NOMO-1 (cell line): ENCODE data around the gene CPOX.
A peak's percentile ranks its signal among the peaks of the same experiment; 100 is the strongest.
"Not testable (repeated sequence)": the region's sequence is repeated elsewhere in the genome, so short reads cannot be mapped to it uniquely, and the experiment has no call there.

Experiments
- DNase-seq, 2 experiments: peaks; one replicate each; lab custom pipeline; 2025; ENCODE audit not compliant: unreplicated experiment in 2 of 2; lab: John Stamatoyannopoulos, UW

Gene CPOX

DNA sequence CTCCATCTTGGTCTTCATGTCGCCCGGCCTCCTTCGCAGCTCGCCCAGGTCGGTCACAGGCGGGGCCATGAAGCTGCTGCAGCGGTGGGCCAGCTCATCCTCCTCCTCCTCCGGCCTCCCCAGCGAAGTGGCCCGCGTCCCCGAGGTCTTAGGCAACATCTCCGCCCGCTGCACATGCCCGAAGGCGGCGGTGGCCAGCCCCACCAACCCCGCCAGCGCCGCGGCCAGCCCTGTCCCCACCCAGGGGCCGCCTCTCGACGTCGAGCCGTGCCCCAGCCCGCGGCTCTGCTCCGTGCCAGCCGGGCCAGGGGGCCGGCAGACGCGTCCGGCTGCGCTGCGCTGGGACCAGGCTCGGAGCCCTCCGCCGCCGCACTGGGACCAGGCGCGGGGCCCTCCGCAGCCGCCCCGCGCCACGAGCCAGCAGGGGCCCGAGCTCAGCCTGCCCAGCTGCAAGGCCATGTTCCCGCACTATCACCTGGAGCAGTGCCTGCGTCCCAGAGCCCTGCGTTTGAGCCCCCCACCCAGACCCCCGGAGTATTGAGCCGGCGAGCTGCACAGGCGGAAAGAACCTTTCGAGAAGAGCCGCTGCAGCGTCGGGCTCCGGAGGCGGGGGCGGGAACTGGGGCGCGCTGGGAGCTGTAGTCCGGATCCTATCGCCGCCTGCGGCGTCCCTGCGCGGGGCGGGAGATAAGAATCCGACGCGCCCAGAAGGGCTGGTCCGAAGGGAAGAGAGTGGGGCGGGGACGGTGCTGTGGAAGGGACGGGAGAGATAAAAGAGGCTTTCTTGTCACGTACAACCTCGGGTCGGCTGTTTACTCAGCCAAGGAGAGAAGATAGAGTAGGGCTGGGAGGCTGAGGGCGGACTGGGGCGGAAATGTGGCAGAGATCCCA is at the start of gene CPOX:
TSS of gene CPOX (minus strand) at position 566 of the 891 bp plus-strand sequence. CDS start at position 459, 107 bp downstream.
- peak; percentile 75 to 77 for DNase-seq

DNA sequence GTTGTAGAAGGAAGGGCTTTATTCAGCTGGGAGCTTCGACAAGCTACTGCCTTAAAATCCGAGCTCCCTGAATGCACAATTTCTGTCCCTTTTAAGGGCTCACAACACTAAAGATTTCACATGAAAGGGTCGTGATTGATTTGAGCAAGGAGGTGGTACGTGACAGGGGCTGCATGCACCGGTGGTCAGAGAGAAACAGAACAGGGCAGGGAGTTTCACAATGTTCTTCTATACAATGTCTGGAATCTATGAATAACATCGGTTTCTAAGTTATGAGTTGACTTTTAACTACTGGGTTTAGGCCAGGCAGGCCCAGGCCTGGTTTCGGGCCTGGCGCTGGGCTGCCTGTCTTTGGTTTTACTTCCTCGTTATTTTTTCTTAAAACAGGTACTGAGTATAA is 49.4 kb upstream of the CPOX start:
- not testable (repeated sequence) for DNase-seq

DNA sequence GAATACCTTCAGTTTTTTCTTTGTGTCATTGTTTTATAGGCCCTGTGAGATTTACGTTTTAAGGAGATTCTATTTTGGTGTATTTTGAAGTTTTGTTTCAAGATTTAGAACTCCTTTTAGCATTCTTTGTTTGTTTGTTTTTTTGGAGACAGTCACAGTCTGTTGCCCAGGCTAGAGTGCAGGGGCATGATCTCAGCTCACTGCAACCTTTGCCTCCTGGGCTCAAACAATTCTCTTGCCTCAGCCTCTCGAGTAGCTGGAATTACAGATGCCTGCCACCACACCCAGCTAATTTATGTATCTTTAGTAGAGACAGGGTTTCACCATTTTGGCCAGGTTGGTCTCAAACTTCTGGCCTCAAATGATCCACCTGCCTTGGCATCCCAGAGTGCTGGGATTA is 48.3 kb upstream of the CPOX start:
- not testable (repeated sequence) for DNase-seq

DNA sequence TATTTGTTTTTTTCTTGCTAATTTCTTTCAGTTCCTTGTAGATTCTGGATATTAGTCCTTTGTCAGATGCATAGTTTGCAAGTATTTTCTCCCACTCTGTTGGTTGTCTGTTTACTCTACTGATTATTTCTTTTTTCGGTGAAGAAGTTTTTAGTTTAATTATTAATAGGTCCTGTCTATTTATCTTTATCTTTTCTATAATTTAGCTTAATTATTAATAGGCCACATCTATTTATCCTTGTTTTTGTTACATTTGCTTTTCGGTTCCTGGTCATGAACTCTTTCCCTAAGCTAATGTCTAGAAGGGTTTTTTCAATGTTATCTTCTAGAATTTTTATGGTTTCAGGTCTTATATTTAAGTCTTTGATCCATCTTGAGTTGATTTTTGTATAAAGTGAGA is 45.1 kb upstream of the CPOX start:
- DNase-seq = not testable (repeated sequence)

DNA sequence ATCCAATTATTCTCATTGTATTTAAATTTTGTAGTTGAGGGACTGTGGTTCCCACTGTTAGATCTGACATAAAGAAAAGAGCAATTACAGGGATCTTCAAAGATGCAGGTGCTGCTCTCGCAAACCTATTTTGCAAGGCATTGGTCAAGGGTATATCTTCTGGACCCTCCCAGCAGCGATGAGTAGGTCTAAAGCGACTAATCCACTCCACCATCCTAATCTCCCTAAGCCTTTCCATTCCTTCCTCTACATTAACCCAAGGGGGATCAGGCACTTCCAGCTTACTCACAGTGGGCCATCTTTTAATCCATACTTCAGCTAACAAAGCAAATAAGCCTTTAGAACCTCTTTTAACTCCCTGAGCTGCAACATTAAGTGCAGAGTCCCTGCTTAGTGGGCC is 37.0 kb upstream of the CPOX start:
- DNase-seq = no peak

DNA sequence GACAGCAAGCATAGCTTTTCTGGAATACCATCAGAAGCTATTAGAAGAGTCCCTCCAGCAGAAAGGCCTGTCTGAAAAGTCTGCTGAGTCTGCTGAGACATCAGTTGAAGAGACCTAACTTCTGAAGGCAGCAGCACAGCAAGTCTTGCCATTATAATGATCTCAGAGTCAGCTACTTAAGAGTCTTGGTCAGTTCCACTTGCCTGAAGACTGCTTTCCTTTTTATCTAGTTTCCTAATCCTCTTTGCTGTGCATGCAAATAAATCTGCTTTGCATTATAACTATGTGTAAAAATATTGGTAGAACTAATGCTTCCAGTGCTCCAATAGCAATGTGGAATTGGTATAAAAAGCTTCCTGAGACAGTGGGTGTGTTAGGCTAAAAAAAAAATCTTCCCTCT is 34.9 kb upstream of the CPOX start:
- no peak for DNase-seq

DNA sequence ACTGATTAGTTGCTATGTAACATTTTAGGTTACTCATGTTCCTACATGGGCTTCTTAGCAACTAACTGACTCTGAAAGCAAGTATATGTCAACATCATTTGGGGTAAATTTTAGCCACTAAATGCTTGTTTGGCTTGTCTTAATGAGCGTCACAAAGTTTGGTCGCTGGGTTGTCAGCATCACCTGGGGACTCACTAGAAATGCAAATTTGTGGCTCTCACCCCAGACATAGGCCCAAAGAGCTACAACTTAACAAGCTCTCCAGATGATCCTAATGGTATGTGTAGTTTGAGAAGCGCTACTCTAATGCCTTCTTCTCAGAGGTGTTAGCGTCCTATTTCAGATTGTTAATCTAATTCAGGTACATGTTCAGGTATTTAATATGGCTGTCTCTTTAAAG is 32.7 kb upstream of the CPOX start:
- no peak for DNase-seq

DNA sequence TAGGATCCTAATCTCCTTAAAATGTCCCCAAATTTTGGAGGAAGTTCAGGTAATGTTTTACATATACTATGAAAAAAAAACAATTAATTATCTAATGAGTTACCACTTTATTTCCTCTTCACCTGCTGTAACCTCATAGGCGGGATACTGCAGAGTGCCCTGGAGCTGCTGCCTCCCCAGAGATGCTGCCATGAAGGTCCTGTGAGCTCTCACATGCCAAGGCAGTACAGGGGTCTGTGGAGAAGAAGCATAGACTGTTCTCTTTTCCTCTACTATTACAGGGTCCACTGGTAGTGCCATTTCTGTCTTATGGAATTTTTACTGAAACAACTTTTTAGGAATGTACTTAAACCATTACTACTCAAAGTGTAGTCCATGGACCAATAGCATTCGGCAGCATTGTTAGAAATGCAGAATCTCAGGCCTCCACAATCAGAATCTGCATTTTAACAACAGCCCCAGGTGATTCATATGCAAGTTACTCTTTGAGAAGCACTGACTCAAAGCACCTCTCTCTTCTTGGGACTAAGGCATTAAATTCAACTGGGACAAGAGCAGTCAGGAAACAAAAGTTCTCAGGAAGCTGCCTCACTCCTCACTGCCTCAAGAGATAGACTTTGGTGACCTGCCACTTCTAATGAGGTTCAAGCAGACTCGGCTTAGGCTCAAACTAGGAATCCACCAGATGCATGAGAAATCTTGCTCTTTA is 30.3 kb upstream of the CPOX start:
- DNase-seq = no peak

DNA sequence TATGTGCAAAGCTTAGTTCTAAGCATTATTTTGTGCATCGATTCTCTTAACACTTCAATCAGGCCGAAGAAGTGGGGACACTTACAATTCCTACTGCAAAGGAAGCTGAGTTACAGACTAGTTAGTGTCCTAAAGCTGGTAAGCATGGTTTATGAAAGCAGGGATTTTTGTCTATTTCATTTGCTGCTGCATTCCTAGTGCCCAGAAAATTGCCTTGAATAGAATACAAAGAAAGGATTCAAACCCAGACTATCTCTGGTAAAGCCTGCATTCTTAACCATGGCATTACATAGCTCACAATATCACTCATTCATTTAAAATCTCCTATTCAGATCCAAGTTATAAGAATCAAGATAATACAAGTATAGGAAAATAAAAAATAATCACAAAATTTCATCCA is 24.4 kb upstream of the CPOX start:
- DNase-seq = no peak

DNA sequence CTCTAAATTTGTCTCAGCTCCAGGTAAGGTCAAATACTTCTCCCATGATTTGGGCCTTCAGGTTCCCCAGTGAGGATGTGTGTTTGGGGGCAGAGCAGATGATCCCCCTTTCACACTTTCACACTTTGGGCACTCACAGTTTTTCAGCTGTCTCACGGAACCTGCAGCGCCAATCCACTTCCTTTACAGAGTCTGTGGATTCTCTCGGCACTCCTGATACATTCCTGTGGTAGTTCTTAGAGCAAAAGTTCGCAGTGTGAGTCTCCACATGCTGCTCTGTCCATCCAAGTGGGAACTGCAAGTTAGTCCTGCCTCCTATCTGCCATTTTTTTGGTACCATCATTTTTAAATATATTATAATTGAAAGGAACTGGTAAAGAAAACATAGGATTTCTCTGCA is 20.2 kb upstream of the CPOX start:
- DNase-seq = no peak

DNA sequence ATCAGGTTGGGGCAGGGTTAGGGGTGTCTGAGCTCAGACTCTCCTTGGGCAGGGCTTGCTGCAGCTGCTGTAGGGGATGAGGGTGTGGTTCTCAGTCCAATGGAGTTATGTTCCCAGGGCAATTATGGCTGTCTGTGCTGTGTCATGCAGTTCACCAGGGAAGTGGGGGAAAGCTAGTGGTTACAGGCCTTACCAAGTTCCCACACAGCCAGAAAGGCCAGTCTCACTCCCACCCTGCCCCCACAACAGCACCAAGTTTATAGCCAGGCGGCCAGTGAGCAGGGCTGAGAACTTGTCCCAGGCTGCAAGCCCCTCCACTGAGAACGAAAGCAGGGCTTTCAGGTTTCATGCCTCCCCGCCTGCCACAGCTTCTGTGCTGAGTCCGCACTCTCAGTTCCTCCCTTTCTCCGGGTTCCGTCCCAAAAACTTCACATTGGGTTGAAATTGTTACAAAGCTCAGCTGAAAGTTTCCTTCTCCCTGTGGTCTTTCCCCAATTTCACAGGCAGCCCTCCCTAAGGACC is 19.6 kb upstream of the CPOX start:
- no peak for DNase-seq

DNA sequence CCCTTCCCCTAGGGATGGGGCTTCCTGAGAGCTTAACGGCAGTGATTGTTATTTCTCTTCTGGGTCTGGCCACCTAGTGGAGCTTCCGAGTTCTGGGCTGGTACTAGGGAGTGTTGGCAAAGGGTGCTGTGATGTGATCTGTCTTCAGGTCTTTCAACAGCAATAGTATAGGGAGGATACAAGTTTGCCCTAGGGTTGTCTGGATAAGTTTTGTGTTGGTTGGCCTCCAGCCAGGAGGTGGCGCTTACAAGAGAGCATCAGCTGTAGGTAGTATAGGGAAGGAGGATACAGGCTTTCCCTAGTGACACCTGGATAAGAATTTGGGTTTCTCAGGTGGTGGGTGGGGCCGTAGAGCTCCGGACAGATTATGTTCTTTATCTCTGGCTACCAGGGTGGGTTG is 19.2 kb upstream of the CPOX start:
- DNase-seq = no peak

DNA sequence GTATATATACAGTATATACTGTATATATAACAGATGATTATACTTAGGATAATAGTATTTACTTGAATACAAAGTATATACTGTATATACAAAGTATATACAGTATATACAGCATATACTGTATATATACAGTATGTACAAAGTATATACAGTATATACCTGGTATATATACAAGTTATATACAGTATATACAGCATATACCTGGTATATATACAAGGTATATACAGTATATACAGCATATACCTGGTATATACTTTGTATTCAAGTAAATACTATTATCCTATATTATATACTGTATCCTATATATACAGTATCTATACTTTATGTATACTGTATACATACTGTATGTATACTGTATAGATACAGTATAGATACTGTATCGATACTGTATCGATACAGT is 14.6 kb upstream of the CPOX start:
- no peak for DNase-seq

DNA sequence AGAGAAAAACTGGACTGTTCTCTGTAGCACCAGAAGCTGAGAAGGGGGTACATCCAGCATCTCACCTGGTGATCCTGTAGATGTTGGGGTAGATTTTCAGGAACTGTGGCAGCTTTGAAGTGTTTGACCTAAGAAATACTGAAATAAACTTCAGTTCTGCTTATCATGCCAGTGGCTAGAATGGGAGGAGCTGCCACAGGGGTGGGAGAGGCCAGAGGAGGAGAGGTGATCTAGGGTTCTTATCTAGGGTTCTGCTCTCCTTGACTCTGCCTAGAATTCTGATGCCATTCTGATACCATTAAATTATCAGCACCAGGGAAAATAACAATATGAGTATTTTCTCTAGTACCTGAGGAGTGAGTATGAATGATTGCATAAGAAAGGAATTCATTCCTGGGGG is 10.2 kb upstream of the CPOX start:
- DNase-seq = no peak

DNA sequence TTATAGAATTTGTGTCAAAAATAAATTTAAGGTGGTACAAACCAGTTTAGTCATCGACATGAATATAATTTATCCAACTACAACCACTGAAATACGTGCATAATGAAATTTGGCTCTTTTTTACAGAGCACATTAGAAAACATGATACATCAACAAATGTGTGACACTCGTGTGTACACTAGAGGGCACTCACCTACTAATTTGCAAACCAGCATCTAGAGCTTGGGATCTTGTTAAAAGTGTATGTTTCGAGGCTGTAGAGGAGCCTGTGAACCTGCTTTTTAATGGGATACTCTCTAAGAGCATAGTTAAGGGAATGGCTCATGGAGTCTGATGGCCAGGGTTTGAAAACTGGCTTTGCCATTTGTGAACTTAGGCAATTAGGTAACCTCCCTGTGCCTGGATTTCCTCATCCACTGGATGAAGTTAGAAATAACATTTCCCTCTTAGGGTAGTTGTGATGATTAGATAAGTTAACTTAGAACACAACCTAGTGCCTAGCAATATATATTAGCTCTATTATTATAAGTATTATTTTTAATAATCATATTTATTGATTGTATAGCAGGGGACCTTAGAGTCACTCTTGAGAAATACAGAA is 8.8 kb upstream of the CPOX start:
- DNase-seq = peak; percentile 46 to 51

DNA sequence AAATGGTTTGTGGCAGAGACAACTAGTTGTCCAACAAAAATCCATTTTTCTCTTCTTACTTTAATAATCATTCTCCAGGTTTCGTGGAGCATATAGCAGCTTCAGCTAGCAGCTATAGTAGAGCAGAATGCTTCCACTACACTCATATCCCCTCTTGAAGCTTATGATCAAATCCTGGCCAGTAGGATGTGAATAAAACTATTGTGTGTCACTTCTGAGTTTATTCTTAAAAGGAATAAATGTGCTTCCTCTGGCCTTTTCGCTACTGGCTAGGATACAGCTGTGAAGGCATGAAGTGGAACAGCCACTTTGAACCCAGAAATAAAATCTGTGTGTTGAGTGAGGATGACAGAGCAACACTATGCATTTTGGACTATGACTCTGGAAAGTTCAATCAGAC is 7.8 kb upstream of the CPOX start:
- DNase-seq = no peak

DNA sequence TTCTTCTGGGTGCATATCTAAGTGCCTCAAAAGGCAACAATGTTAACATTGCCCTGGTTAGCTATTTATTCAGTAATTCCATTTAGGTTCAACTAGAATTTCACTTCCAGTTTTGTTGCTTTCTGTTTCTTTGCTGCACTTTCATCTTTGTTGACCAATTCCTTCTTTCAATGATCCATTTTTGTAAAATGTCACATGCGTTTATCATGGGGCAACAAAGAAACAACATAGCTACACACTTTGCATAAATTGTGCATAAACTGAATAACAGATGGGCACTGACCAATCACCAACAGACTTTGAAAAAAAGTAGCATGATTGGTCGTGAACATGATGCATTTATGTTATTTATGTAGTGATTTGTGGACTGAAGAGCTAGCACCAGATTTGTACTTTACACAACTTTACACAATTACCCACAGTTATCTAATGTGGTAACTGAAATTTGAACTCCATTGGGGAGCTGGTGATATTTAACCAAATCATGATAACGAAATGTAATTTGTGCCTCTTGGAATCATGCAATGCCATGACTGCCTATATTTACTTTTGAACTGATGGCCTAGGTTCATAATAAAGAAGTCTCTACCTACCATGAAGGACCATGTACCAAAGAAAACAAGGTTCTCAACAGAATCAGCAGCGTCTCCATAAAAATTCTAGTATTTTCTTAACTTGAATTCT is 7.1 kb upstream of the CPOX start:
- peak in 1 of 2 experiments; percentile 15 for DNase-seq

DNA sequence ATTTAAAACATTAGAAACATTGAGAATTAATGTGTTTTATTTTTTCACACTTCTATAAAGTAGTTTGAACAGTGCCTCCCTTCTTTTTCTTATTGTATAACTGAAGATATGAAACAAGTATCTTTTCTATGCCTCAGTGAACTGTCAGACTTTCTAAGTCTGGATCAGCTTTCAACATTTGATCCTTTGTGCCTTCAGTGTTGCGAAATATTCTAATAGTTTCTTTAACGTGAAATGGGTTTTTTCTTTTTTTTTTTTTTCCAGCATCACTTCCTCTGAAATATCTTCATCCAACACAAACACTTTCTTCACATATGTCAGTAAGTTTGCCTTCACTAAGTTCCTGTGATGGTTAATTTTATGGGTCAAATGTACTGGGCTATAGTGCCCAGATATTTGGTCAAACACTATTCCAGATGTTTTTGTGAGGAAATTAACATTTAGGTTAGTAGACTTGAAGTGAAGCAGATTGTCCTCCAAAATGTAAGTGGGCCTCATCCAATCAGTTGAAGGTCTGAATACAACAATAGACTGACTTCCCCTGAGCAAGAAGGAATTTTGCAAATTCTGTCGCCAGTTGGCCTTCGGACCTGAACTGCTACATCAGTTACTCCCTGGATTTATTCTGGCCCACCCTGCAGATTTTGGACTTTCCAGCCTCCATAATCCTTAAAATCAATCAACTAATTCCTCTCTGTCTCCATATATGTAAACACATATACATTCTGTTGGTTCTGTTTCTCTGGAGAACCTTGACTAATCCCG is 6.4 kb upstream of the CPOX start:
- no peak for DNase-seq

DNA sequence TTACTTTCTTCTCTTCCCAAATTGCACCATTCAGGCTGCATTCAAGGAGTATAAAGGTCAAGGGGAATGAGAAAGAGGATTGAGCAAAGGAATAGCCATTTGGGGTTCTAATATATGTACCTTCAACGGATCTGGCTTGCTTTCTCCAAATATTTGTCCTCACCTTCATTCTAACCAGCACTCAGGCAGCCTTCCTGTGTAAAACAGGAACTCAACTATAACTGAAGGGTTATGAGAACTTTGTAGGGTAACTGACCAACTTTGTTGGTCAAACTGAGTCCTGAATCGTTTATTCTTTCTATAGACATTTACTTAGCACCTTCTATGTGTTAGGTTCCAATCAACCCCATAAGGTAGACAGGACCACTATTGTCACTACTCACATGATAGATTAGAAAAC is 5.1 kb upstream of the CPOX start:
- DNase-seq = peak in 1 of 2 experiments; percentile 17
